GM19193 (cell line): Measurements from ENCODE around the gene AGXT2.

Source experiments
- POLR2A ChIP-seq: IDR thresholded peaks from 4 replicates; pipeline ENCODE4 v1.6.1; 2011; ENCODE audit not compliant: insufficient read depth, insufficient read length; ENCODE audit errors: extremely low read depth

The AGXT2 gene

DNA sequence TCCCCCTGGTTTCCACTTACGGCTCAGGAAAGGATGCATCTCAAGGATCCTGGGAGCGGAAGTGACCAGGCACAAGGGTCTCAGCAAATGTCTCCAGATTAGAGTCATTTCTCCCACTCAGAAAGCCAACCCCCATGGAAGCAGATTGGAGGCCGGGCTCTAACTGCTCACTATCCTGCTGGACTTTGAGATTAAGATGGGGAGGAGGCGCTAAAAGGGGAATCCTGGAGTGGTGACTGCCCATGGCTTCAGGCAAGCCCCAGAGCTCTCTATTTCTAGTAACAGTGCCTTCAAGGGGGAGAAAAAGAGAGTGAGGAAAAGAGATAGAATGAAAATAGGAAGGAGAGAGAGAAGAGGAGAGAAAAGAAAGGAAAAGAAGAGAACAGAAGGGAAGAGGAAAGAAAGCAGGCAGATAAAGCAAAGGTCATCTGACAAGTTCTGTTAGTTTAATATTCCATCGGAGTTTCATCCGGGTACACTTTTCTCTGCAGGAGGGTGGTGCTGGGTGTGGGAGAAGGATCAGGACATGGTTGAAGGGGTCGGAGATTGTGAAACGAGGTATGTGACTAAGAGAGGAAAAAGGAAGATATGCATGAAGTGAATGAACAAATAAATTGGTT is at the start of gene AGXT2:
TSS of gene AGXT2 (minus strand) at position 165 of the 620 bp plus-strand sequence. CDS start at position 108, 57 bp downstream.
- TF ChIP-seq POLR2A = no peak

DNA sequence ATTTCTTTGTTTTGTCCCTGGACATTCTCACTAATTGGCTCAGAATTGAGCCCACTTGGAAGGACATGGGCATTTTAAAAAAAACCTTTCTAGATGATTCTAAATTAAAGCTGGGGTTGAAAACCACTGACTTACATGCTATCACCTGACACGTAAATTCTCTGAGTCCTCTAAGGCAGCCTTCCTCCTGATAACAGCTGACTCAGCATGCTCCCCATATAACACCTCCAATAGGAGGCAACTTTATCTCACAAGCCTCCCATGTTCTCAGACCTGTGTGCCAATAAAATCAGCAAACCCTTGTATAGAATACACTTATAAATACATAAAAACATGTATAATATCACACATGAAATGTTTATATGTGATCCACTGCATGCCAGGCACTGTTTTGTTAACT is 49.2 kb upstream of the AGXT2 start:
- TF ChIP-seq POLR2A = no peak

- no peak for TF ChIP-seq POLR2A
These were observed 48.5 kb upstream of the AGXT2 start for GRCh38 chr5:35096216-35096615.

GRCh38 chr5:35095366-35095765 is 47.6 kb upstream of the AGXT2 start:
- no peak for TF ChIP-seq POLR2A

GRCh38 chr5:35094948-35095347 is 47.2 kb upstream of the AGXT2 start:
- no peak for TF ChIP-seq POLR2A

GRCh38 chr5:35092703-35093102 is 45.0 kb upstream of the AGXT2 start:
- no peak for TF ChIP-seq POLR2A

DNA sequence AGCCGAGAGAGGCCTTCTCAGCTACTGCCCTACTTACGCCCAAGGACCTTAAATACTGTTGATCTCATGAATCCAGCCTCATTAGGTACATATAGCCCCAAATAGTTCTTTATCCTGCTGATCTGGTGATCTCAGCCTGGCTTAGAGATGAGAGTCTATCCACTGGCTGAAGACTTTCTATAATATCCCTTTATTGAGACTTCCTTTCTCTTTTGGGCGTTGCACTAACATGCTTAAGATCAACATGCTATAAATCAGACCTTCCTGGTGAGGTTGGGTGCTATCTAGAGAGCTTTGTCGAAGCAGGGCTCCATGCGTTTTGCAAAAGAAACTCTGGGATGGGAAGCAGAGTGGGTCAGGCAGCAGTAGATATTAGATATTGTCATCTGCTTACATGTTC is 44.0 kb upstream of the AGXT2 start:
- TF ChIP-seq POLR2A = no peak

DNA sequence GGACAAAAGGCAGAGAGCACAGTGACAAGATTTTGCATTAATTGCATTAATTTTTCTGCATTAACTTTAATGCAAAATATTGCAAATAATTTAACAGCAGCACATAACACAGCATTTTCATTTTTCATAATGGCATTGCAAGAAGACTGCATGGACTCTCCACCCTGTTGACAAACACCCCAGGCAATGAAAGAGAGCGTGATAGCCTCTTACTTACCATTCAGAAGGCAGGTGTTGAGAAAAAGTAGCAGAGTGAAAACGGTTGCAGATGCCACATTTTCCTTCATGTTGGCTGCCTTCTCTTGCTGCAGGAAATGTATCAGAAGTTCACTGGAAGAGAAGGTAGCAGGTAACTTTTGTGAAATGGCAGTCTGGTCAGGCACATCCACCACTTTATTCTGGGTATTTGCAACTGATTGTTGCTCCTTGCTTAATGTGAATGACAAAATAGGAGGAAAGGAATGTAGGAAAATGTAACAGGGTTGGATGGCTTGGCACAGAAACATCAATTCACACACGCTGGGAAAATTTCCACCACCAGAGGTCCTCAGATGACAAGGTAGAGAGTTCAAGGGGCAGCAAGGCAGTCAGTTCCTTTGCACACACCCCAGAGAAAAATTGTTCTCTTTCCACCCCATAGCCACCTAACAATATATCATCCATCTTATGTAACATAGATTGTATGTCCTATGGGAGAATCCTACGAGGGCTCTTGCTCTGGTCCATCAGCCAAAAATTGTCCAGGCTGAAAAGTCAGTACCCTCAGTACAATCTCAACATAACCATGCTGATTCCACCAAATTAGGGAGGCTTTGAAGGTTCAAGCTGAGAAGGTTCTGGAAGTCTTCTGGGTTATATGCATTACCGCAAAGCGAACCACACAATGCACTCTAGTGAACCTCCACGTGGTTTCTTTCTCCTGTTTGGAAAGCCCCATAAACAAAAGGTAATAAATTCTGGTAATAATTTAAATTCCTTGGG is 41.9 kb upstream of the AGXT2 start:
- no peak for TF ChIP-seq POLR2A

GRCh38 chr5:35087991-35088390 is 40.2 kb upstream of the AGXT2 start:
- TF ChIP-seq POLR2A = no peak

GRCh38 chr5:35083150-35083549 is 35.4 kb upstream of the AGXT2 start:
- TF ChIP-seq POLR2A = no peak

DNA sequence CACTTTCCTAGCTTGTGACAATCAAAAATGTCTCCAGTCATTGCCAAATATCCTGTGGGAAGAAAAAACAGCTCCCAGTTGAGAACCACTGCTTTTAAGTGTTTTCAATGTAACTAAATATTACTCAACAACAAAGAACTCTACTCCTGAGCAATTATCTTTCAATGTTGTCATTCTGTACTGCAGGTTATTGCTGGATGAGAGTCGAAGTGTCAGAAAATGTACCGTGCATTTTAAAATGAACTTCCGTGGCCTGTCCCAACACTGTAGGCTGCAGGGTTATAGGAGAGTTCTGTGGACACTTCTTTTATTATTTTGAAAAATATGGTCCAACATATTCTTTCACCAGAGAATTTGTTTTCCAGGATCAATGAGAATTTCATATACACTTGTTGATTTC is 34.8 kb upstream of the AGXT2 start:
- TF ChIP-seq POLR2A = no peak

- TF ChIP-seq POLR2A = no peak
These were observed 33.4 kb upstream of the AGXT2 start for GRCh38 chr5:35081134-35081533.

- no peak for TF ChIP-seq POLR2A
These were observed 25.4 kb upstream of the AGXT2 start for GRCh38 chr5:35073160-35073559.

- no peak for TF ChIP-seq POLR2A
These were observed 21.4 kb upstream of the AGXT2 start for GRCh38 chr5:35069188-35069587.

GRCh38 chr5:35067985-35068384 is 20.2 kb upstream of the AGXT2 start:
- no peak for TF ChIP-seq POLR2A

DNA sequence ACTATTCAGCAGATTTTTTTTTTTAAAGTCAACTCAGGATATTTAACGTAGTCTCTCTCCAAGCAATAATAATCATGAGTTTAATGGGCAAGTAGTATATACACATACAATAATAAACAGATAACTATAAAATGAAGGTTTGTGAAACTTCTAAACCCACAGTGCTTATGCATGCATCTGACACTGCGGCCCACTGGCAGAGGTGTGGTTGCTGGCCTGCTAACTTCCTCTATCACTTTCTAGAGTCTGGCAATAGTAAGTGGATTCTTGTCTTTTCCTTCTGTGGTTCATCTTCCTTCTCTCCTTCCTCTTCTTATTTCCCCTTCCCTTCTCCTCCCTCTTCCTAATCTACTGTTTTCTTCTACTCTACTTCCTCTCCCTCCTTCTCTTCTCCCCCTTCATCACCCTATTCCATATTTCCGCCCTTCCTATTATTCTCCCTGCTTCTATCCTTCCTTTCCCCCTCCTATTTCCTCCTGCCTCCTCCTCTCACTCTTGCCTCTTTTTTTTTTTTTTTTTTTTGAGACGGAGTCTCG is 18.6 kb upstream of the AGXT2 start:
- TF ChIP-seq POLR2A = no peak
